ENCODE measurements around the gene TMED4. TPM values are rescaled to one million over a fixed set of nuclear protein-coding genes. Genes with fewer than 3 reads are reported as not detected.
"Not testable (repeated sequence)": the region's sequence is repeated elsewhere in the genome, so short reads cannot be mapped to it uniquely, and the experiment has no call there.

The TMED4 gene
- polyA plus RNA-seq, 1 donor from 2014 or later: 158 TPM

- H3K9ac ChIP-seq (ENCODE audit: low read length): no peak overlapping the region
- no peaks in the 10 kb centered on the region for H3K36me3 ChIP-seq (ENCODE audit: insufficient read depth, low read length)
- H2AFZ ChIP-seq (ENCODE audit: low read depth, low read length): no peak overlapping the region
- no peaks in the 10 kb centered on the region for H3K9me3 ChIP-seq (ENCODE audit: low read length)
- H3K27me3 ChIP-seq (ENCODE audit: insufficient read depth, low read depth, low read length): no peaks in the 10 kb centered on the region
- no peaks in the 10 kb centered on the region for H3K9me2 ChIP-seq (ENCODE audit: insufficient read depth, low read length)
- no peaks in the 10 kb centered on the region for H3F3A ChIP-seq (ENCODE audit: insufficient read depth, low read length, poor library complexity, severe bottlenecking)
- H3K4me3 ChIP-seq (ENCODE audit: low read length): no peak overlapping the region
- TF ChIP-seq SMC3 (conservative IDR thresholded peaks at IDR 0.05; ENCODE audit: poor library complexity) (no peak), CTCF (IDR thresholded peaks at IDR 0.05; ENCODE audit: poor library complexity, severe bottlenecking) (no peak), MXI1 (conservative IDR thresholded peaks at IDR 0.05; ENCODE audit: poor library complexity, severe bottlenecking) (no peak), EP300 (conservative IDR thresholded peaks at IDR 0.05; ENCODE audit: poor library complexity, severe bottlenecking) (no peak), REST (IDR thresholded peaks at IDR 0.05; ENCODE audit: borderline replicate concordance) (no peak), RAD21 (conservative IDR thresholded peaks at IDR 0.05) (no peak), POLR2AphosphoS5 (IDR thresholded peaks at IDR 0.05) (no peak), EZH2 (IDR thresholded peaks at IDR 0.05; ENCODE audit: borderline replicate concordance, insufficient read depth, low read length, poor library complexity, severe bottlenecking) (no peak), TAF1 (IDR thresholded peaks at IDR 0.05; ENCODE audit: low read depth) (no peak)
- H3K79me2 ChIP-seq (replicated peaks; ENCODE audit: insufficient read depth, low read length): no peaks in the 10 kb centered on the region
- no peak overlapping the region for H3K4me2 ChIP-seq (ENCODE audit: low read length)
- H4K20me1 ChIP-seq (ENCODE audit: insufficient read depth): no peaks in the 10 kb centered on the region
- H3K27ac ChIP-seq (ENCODE audit: low read length): no peak overlapping the region
These were observed 18.8 kb downstream of the TMED4 start for GRCh38 chr7:44563171-44563679.

- H3K4me2 ChIP-seq (ENCODE audit: low read length); H3K27ac ChIP-seq (ENCODE audit: low read length); H3K79me2 ChIP-seq (replicated peaks; ENCODE audit: insufficient read depth, low read length); H3K36me3 ChIP-seq (ENCODE audit: insufficient read depth, low read length); H3K9me3 ChIP-seq (ENCODE audit: low read length); H3K9ac ChIP-seq (ENCODE audit: low read length); H3K4me3 ChIP-seq (ENCODE audit: low read length); H4K20me1 ChIP-seq (ENCODE audit: insufficient read depth); H3F3A ChIP-seq (ENCODE audit: insufficient read depth, low read length, poor library complexity, severe bottlenecking); H3K27me3 ChIP-seq (ENCODE audit: insufficient read depth, low read depth, low read length); H3K9me2 ChIP-seq (ENCODE audit: insufficient read depth, low read length); H2AFZ ChIP-seq (ENCODE audit: low read depth, low read length): not testable (repeated sequence)
These were observed 19.4 kb downstream of the TMED4 start for GRCh38 chr7:44562622-44562962.
